GM12878 (cell line): ENCODE measurements around the gene INVS. TPM values are rescaled to one million over a fixed set of nuclear protein-coding genes. Genes with fewer than 3 reads are reported as not detected.
"Not testable (repeated sequence)": the region's sequence is repeated elsewhere in the genome, so short reads cannot be mapped to it uniquely, and the experiment has no call there.

ENCODE experiments used
- ATAC-seq: fragments of 200-7000 bp; cut with Tn5 transposase; 3 replicates; pipeline ENCODE4 v1.9.1; 2020; ENCODE audit warnings: mild to moderate bottlenecking, moderate library complexity
- BruUV-seq: library from RNA; stranded (reverse); fragments of 400-500 nt; replicated peaks from 2 replicates; lab custom pipeline; 2021; lab: Mats Ljungman, UMichigan
- CTCF ChIA-PET: fragments of 300-600 bp; sonication (Branson Sonifier 250); formaldehyde crosslinking; extraction: SDS; loops from one replicate; lab custom pipeline; 2021; ENCODE audit warnings: inconsistent platforms; lab: Yijun Ruan, JAX
- POLR2A ChIA-PET: fragments of 350-600 bp; formaldehyde crosslinking; extraction: SDS; loops from one replicate; lab custom pipeline; 2021; ENCODE audit warnings: inconsistent platforms; lab: Charles Lee
- RAD21 ChIA-PET: fragments of 300-600 bp; sonication (Branson Sonifier 250); formaldehyde crosslinking; loops from one replicate; lab custom pipeline; 2023; ENCODE audit warnings: antibody characterized with exemption; ENCODE audit not compliant: unreplicated experiment; lab: Charles Lee
- SMC1A ChIA-PET: fragments of 300-600 bp; sonication (Branson Sonifier 250); formaldehyde crosslinking; loops from one replicate; lab custom pipeline; 2023; ENCODE audit not compliant: unreplicated experiment, uncharacterized antibody; lab: Charles Lee
- DNase-seq: peaks from one replicate; pipeline ENCODE4 v3.0.0-alpha.2; 2011; ENCODE audit warnings: low read depth, low spot score
- FAIRE-seq: peaks from 3 replicates; lab custom pipeline; 2011; peaks lifted over from hg19 to GRCh38; lab: Jason Lieb, UNC
- H2AFZ ChIP-seq: 2 replicates; pipeline ENCODE4 v1.6.0; 2011; ENCODE audit warnings: low read depth, low read length, control low read depth; ENCODE audit not compliant: control insufficient read depth
- H3K27ac ChIP-seq: 2 replicates; pipeline ENCODE4 v1.5.1; 2011; ENCODE audit warnings: control low read depth; ENCODE audit not compliant: control insufficient read depth, insufficient read depth
- H3K27me3 ChIP-seq, 2 experiments: replicated peaks in 1 of 2; 2 replicates each; pipeline versions ENCODE4 v1.6.0 to v1.6.1; 2011; ENCODE audit warnings: low read length in 1 of 2; ENCODE audit not compliant: control insufficient read depth in 2 of 2, insufficient read depth in 2 of 2
- H3K36me3 ChIP-seq, 2 experiments: 2 replicates each; pipeline ENCODE4 v1.5.1; 2011; ENCODE audit warnings: low read length in 1 of 2; ENCODE audit not compliant: control insufficient read depth in 2 of 2, insufficient read depth in 2 of 2
- H3K4me1 ChIP-seq: 2 replicates; pipeline ENCODE4 v1.6.1; 2011; ENCODE audit warnings: mild to moderate bottlenecking, low read length, moderate library complexity, mixed read lengths; ENCODE audit not compliant: control insufficient read depth, insufficient read depth
- H3K4me2 ChIP-seq: 2 replicates; pipeline ENCODE4 v1.6.0; 2011; ENCODE audit warnings: control low read depth; ENCODE audit not compliant: control insufficient read depth, insufficient read depth
- H3K4me3 ChIP-seq: fragments of 200-600 bp; sonication (generic); 2 replicates; pipeline ENCODE4 v1.5.1; 2016
- H3K79me2 ChIP-seq: 2 replicates; pipeline ENCODE4 v1.6.0; 2011; ENCODE audit warnings: low read length; ENCODE audit not compliant: control insufficient read depth, insufficient read depth
- H3K9ac ChIP-seq: 2 replicates; pipeline ENCODE4 v1.8.0; 2011; ENCODE audit warnings: low read length, control low read depth, mixed read lengths; ENCODE audit not compliant: control insufficient read depth, insufficient read depth
- H3K9me3 ChIP-seq: replicated peaks from 3 replicates; pipeline ENCODE4 v1.5.1; 2011; ENCODE audit warnings: mild to moderate bottlenecking, low read length; ENCODE audit not compliant: control insufficient read depth, insufficient read depth
- H4K20me1 ChIP-seq: 2 replicates; pipeline ENCODE4 v1.6.0; 2011; ENCODE audit not compliant: control insufficient read depth, insufficient read depth
- BCL11A ChIP-seq: IDR thresholded peaks from 2 replicates; pipeline ENCODE4 v1.6.1; 2011; ENCODE audit warnings: low read depth, low read length
- ELK1 ChIP-seq: IDR thresholded peaks from 2 replicates; pipeline ENCODE4 v1.6.1; 2012; ENCODE audit warnings: low read depth, low read length, improper control_type of control experiment
- FOXK2 ChIP-seq: fragments of 450-650 bp; IDR thresholded peaks from 2 replicates; pipeline ENCODE4 v1.6.1; 2017; ENCODE audit warnings: mild to moderate bottlenecking, moderate library complexity
- NBN ChIP-seq: fragments of 450-650 bp; IDR thresholded peaks from 2 replicates; pipeline ENCODE4 v1.6.1; 2016
- NFIC ChIP-seq: IDR thresholded peaks from 2 replicates; pipeline ENCODE4 v1.6.1; 2012; ENCODE audit warnings: low read depth, mild to moderate bottlenecking, inconsistent platforms, low read length, moderate library complexity
- NFXL1 ChIP-seq: fragments of 450-650 bp; IDR thresholded peaks from 2 replicates; pipeline ENCODE4 v1.6.1; 2017; ENCODE audit warnings: antibody characterized with exemption, mild to moderate bottlenecking, borderline replicate concordance
- NR2F1 ChIP-seq: fragments of 450-650 bp; conservative IDR thresholded peaks from 2 replicates; pipeline ENCODE4 v1.6.1; 2017; ENCODE audit warnings: mild to moderate bottlenecking
- PAX8 ChIP-seq: fragments of 450-650 bp; IDR thresholded peaks from 2 replicates; pipeline ENCODE4 v1.6.1; 2017; ENCODE audit warnings: mild to moderate bottlenecking, moderate library complexity
- POLR2A ChIP-seq: IDR thresholded peaks from 2 replicates; pipeline ENCODE4 v1.6.1; 2011; ENCODE audit warnings: low read depth, mild to moderate bottlenecking, low read length
- POLR2AphosphoS5 ChIP-seq: IDR thresholded peaks from 2 replicates; pipeline ENCODE4 v1.6.1; 2011; ENCODE audit warnings: mild to moderate bottlenecking, low read length, inconsistent platforms
- RAD21 ChIP-seq: IDR thresholded peaks from 2 replicates; pipeline ENCODE4 v1.6.1; 2011; ENCODE audit warnings: mild to moderate bottlenecking, low read depth, low read length, moderate library complexity; ENCODE audit not compliant: insufficient read depth
- SIN3A ChIP-seq: IDR thresholded peaks from 2 replicates; pipeline ENCODE4 v1.6.1; 2012; ENCODE audit warnings: low read depth, low read length, improper control_type of control experiment
- TBL1XR1 ChIP-seq: IDR thresholded peaks from 2 replicates; pipeline ENCODE4 v1.6.1; 2012; ENCODE audit warnings: low read depth, low read length, improper control_type of control experiment
- YY1 ChIP-seq: IDR thresholded peaks from 2 replicates; pipeline ENCODE4 v1.6.1; 2011; ENCODE audit warnings: low read depth, mild to moderate bottlenecking, low read length
- ZBED1 ChIP-seq: IDR thresholded peaks from 2 replicates; pipeline ENCODE4 v1.6.1; 2016; ENCODE audit warnings: borderline replicate concordance
- ZBTB33 ChIP-seq: fragments of 450-650 bp; IDR thresholded peaks from 2 replicates; pipeline ENCODE4 v1.6.1; 2017; ENCODE audit warnings: mild to moderate bottlenecking
- ZNF217 ChIP-seq: fragments of 450-650 bp; IDR thresholded peaks from 2 replicates; pipeline ENCODE4 v1.6.1; 2017; ENCODE audit warnings: antibody characterized with exemption, mild to moderate bottlenecking
- ZNF384 ChIP-seq: IDR thresholded peaks from 2 replicates; pipeline ENCODE4 v1.6.1; 2012; ENCODE audit warnings: low read depth, mild to moderate bottlenecking, low read length, improper control_type of control experiment, borderline replicate concordance
- WGBS: methylation state at CpG from one replicate; pipeline ENCODE4 v1.1.6; 2016; ENCODE audit warnings: low lambda C conversion rate; ENCODE audit not compliant: insufficient replicate concordance, insufficient coverage; ENCODE audit errors: missing lambda C conversion rate; 5-methylcytosine and 5-hydroxymethylcytosine counted together
- in situ Hi-C: fragments of 300-500 bp; cut with MboI; formaldehyde crosslinking; loops from 9 replicates; pipeline ENCODE4 v1.14.3; 2018; ENCODE audit warnings: mixed read lengths
- intact Hi-C: fragments of 100-400 bp; cut with micrococcal nuclease; formaldehyde crosslinking; loops from one replicate; pipeline ENCODE4 v1.14.2; 2022; ENCODE audit not compliant: unreplicated experiment
- polyA plus RNA-seq, 11 experiments: library from polyadenylated mRNA; depleted of rRNA in 4 of 11; unstranded in 6 of 11; stranded (reverse) in 5 of 11; fragments of >200 nt; fragmentation: Nextera tagmentation in 4 of 11; fragmentation: Illumina TruSeq in 1 of 11; extraction: Ambion mirVana in 4 of 11; extraction: Trizol in 1 of 11; gene quantifications; 1 replicate in 1 of 11; 2 replicates in 10 of 11; pipeline versions ENCODE4 v1.2.1 to v1.2.3, GENCODE V29; 2011 to 2016; ENCODE audit warnings: inconsistent platforms in 2 of 11, missing spikeins in 2 of 11, low read depth in 1 of 11
- total RNA-seq, 4 experiments: library from RNA; depleted of rRNA in 3 of 4; stranded (reverse); fragments of >200 nt in 3 of 4; fragmentation: Illumina TruSeq in 1 of 4; extraction: Trizol in 1 of 4; gene quantifications; 2 replicates each; pipeline versions ENCODE4 v1.2.1 to v1.2.3, GENCODE V29; 2013 to 2021

The INVS gene
- total and polyA plus RNA-seq, 10 of the 15 experiments (the other 5 are each of a cell fraction or from before 2014, with no cell fraction given): 0.93 to 20.8 (median 13.2) TPM

GRCh38 chr9:100074989-100075388 lies 24.1 kb upstream of the INVS start:
- POLR2A ChIA-PET: no interaction called here
- no peak overlapping the region for H2AFZ ChIP-seq
- CTCF ChIA-PET: interaction anchor here (0.6 kb wide), 1 partner anchor 46 kb away, joined by 3 read pairs; no protein-coding TSS in a partner anchor
- no peak for FAIRE-seq
- peaks cover 69% of the 10 kb centered on the region for H3K79me2 ChIP-seq
- SMC1A ChIA-PET: interaction anchor here (0.8 to 1.5 kb wide), 3 partner anchors 10 to 52 kb away, joined by 3 to 8 read pairs (median 4); no protein-coding TSS in a partner anchor
- H3K4me2 ChIP-seq: no peak overlapping the region
- no peak overlapping the region for H3K9ac ChIP-seq
- DNase-seq: no peak
- ATAC-seq: no peak
- H4K20me1 ChIP-seq: no peaks in the 10 kb centered on the region
- TF ChIP-seq SIN3A: no peak
- TF ChIP-seq NFXL1: no peak
- TF ChIP-seq ZNF384: no peak
- TF ChIP-seq NFIC: no peak
- no peak for TF ChIP-seq ZBTB33
- no peak for TF ChIP-seq NBN
- no peak for TF ChIP-seq TBL1XR1
- no peak for TF ChIP-seq PAX8
- TF ChIP-seq ZNF217: no peak
- no peak for TF ChIP-seq YY1
- TF ChIP-seq POLR2AphosphoS5: no peak
- no peak for TF ChIP-seq FOXK2
- TF ChIP-seq ELK1: no peak
- no peak for TF ChIP-seq BCL11A
- TF ChIP-seq ZBED1: no peak
- TF ChIP-seq RAD21: no peak
- no peak for TF ChIP-seq NR2F1
- no peak for TF ChIP-seq POLR2A
- WGBS: over 99% methylated on average over 6 of the region's 6 CpGs
- intact Hi-C loops: no loop called here
- H3K36me3 ChIP-seq: peaks cover 0 to 1% of the 10 kb centered on the region in 2 experiments; a peak in 2 of 4 replicates
- in situ Hi-C loops: no loop called here
- BruUV-seq: no TSS peak
- no peak overlapping the region for H3K4me3 ChIP-seq
- RAD21 ChIA-PET: no interaction called here
- no peaks in the 10 kb centered on the region for H3K27me3 ChIP-seq
- H3K9me3 ChIP-seq: no peaks in the 10 kb centered on the region
- H3K27ac ChIP-seq: no peak overlapping the region
- 0 out of 2 replicates have a peak, but pooled peaks cover 3% of the 10 kb centered on the region for H3K4me1 ChIP-seq

- FAIRE-seq, H3K36me3 ChIP-seq, H3K9ac ChIP-seq, H4K20me1 ChIP-seq, POLR2A ChIA-PET, BruUV-seq, H3K4me1 ChIP-seq, H2AFZ ChIP-seq, in situ Hi-C loops, ATAC-seq, H3K4me2 ChIP-seq, H3K27ac ChIP-seq, RAD21 ChIA-PET, H3K27me3 ChIP-seq, H3K9me3 ChIP-seq, H3K4me3 ChIP-seq, DNase-seq, intact Hi-C loops, CTCF ChIA-PET: not testable (repeated sequence)
- SMC1A ChIA-PET: interaction anchor here (1.4 to 1.5 kb wide), 2 partner anchors 9 to 11 kb away, joined by 4 to 8 read pairs; no protein-coding TSS in a partner anchor
- H3K79me2 ChIP-seq: peaks cover 72% of the 10 kb centered on the region
- WGBS: 93% methylated on average over 4 of the region's 4 CpGs
Measured at GRCh38 chr9:100076256-100076655, 22.8 kb upstream of the INVS start.
